Omental fat pad (tissue), 4 donors: ENCODE results near the gene PILRA. TPM values are rescaled to one million over a fixed set of nuclear protein-coding genes. Genes with fewer than 3 reads are reported as not detected.

Source experiments
- ATAC-seq: fragments of 150-250 bp; one replicate; pipeline ENCODE4 v1.9.1; 2016; ENCODE audit warnings: mild to moderate bottlenecking, moderate library complexity; ENCODE audit not compliant: low FRiP score
- DNase-seq: peaks from one replicate; pipeline ENCODE4 v3.0.0-alpha.2; 2019; ENCODE audit warnings: low spot score
- CTCF ChIP-seq, 3 donors: fragments of 450-650 bp; IDR thresholded peaks; one replicate each; pipeline ENCODE4 v1.5.1; 2016 to 2017; ENCODE audit warnings: antibody characterized with exemption in 3 of 3, mild to moderate bottlenecking in 3 of 3, moderate library complexity in 2 of 3
- total RNA-seq, 4 donors: library from RNA; depleted of rRNA; stranded (reverse); fragments of >200 nt; gene quantifications; one replicate each; pipeline ENCODE4 v1.1.0, GENCODE V29; 2016

PILRA gene
- total RNA-seq, 4 donors from 2014 or later, result 8.6 to 36.9 (median 13.4) TPM

GRCh38 chr7:100430493-100431285, 57.4 kb downstream of the PILRA start:
- DNase-seq, result no peak

GRCh38 chr7:100431286-100431735, 58.0 kb downstream of the PILRA start:
- no peak for TF ChIP-seq CTCF (IDR thresholded peaks at IDR 0.05)
- ATAC-seq (no peak), DNase-seq (no peak)

More at GRCh38 chr7:100430493-100431285, 57.4 kb downstream of the PILRA start:
- no peak for ATAC-seq
- TF ChIP-seq CTCF (IDR thresholded peaks at IDR 0.05), result no peak

- no peak for DNase-seq
- no peak for TF ChIP-seq CTCF (IDR thresholded peaks at IDR 0.05)
- no peak for ATAC-seq
Observed at GRCh38 chr7:100432053-100432452, 58.8 kb downstream of the PILRA start.

- ATAC-seq, result no peak
- TF ChIP-seq CTCF (IDR thresholded peaks at IDR 0.05), result no peak
- DNase-seq, result no peak
Observed at GRCh38 chr7:100432621-100433275, 59.5 kb downstream of the PILRA start.

GRCh38 chr7:100433276-100433591, 59.9 kb downstream of the PILRA start:
- TF ChIP-seq CTCF (IDR thresholded peaks at IDR 0.05), result no peak
- DNase-seq, result no peak
- ATAC-seq, result no peak

GRCh38 chr7:100433592-100434296, 60.5 kb downstream of the PILRA start:
- ATAC-seq, result no peak
- no peak for DNase-seq
- TF ChIP-seq CTCF (IDR thresholded peaks at IDR 0.05), result no peak
